ENCODE measurements around the gene LPO. TPM values are rescaled to one million over a fixed set of nuclear protein-coding genes. Genes with fewer than 3 reads are reported as not detected.

The LPO gene
- total and polyA plus RNA-seq, 10 of the 15 experiments (the other 5 are each of a cell fraction or from before 2014, with no cell fraction given), result 0.03 to 0.11 (median 0.06) TPM; not detected in 7

GRCh38 chr17:58246104-58246740, 7.8 kb downstream of the LPO start:
- FAIRE-seq, result no peak
- in situ Hi-C loops (cut with MboI), result no loop called here
- TF ChIP-seq ASH2L (IDR thresholded peaks at IDR 0.05; ENCODE audit: borderline replicate concordance, low read depth), result no peak
- TF ChIP-seq TCF7 (IDR thresholded peaks at IDR 0.05; ENCODE audit: borderline replicate concordance), result no peak
- no peak for TF ChIP-seq BCLAF1 (IDR thresholded peaks at IDR 0.05)
- TF ChIP-seq SKIL (IDR thresholded peaks at IDR 0.05; ENCODE audit: low read depth, poor library complexity, severe bottlenecking), result no peak
- TF ChIP-seq FOXM1 (IDR thresholded peaks at IDR 0.05; ENCODE audit: low read depth, low read length), result no peak
- no peak for TF ChIP-seq CUX1 (IDR thresholded peaks at IDR 0.05; ENCODE audit: insufficient replicate concordance, low read depth, low read length)
- TF ChIP-seq ZNF384 (IDR thresholded peaks at IDR 0.05; ENCODE audit: borderline replicate concordance, low read depth, low read length), result no peak
- TF ChIP-seq WRNIP1 (IDR thresholded peaks at IDR 0.05; ENCODE audit: borderline replicate concordance, low read depth, low read length), result no peak
- TF ChIP-seq LARP7 (IDR thresholded peaks at IDR 0.05), result no peak

More at GRCh38 chr17:58246104-58246740, 7.8 kb downstream of the LPO start:
- Histone ChIP-seq H3K4me2 (ENCODE audit: control insufficient read depth, insufficient read depth) (no peak overlapping the region), H4K20me1 (ENCODE audit: control insufficient read depth, insufficient read depth) (no peaks in the 10 kb centered on the region), H3K4me3 (no peak overlapping the region), H3K9me3 (replicated peaks; ENCODE audit: control insufficient read depth, insufficient read depth, low read length) (no peaks in the 10 kb centered on the region), H3K4me1 (ENCODE audit: control insufficient read depth, insufficient read depth, low read length) (peaks cover 6% of the 10 kb centered on the region), H3K79me2 (ENCODE audit: control insufficient read depth, insufficient read depth, low read length) (no peaks in the 10 kb centered on the region), H2AFZ (ENCODE audit: control insufficient read depth, low read depth, low read length) (no peak overlapping the region), H3K9ac (ENCODE audit: control insufficient read depth, insufficient read depth, low read length) (no peak overlapping the region), H3K36me3 (ENCODE audit: control insufficient read depth in 2 of 2, insufficient read depth in 2 of 2, low read length in 1 of 2) (no peaks in the 10 kb centered on the region), H3K27ac (ENCODE audit: control insufficient read depth, insufficient read depth) (no peak overlapping the region), H3K27me3 (replicated peaks in 1 of 2; ENCODE audit: control insufficient read depth in 2 of 2, insufficient read depth in 2 of 2, low read length in 1 of 2) (no peaks in the 10 kb centered on the region; a peak in 1 of 4 replicates)
- ATAC-seq (no peak), DNase-seq (ENCODE audit: low read depth, low spot score) (no peak)
- SMC1A ChIA-PET (ENCODE audit: uncharacterized antibody, unreplicated experiment), result interaction anchor here (0.6 to 2.4 kb wide), 3 partner anchors 14 to 34 kb away, joined by 3 to 9 read pairs (median 3); no protein-coding TSS in a partner anchor
- POLR2A ChIA-PET, result no interaction called here
- CTCF ChIA-PET, result interaction anchor here (0.7 to 6.2 kb wide), 5 partner anchors 8 to 206 kb away, joined by 3 to 78 read pairs (median 19); partner anchors contain the start of gene LPO
- 65% methylated on average over 13 of the region's 13 CpGs for WGBS (ENCODE audit: insufficient coverage, insufficient replicate concordance, low lambda C conversion rate, missing lambda C conversion rate)
- RAD21 ChIA-PET (ENCODE audit: unreplicated experiment), result interaction anchor here (1.4 to 1.9 kb wide), 3 partner anchors 10 to 71 kb away, joined by 3 to 5 read pairs (median 4); no protein-coding TSS in a partner anchor
- no TSS peak for BruUV-seq (replicated peaks)
- intact Hi-C loops (cut with micrococcal nuclease; ENCODE audit: unreplicated experiment), result no loop called here

Measured in GM12878 (cell line).